ENCODE results near the gene ALDH6A1. TPM values are rescaled to one million over a fixed set of nuclear protein-coding genes. Genes with fewer than 3 reads are reported as not detected.

ALDH6A1 gene
- total RNA-seq, 1 experiment from 2014 or later, result 21.6 TPM

GRCh38 chr14:74018586-74019407, 65.5 kb downstream of the ALDH6A1 start, which contains the start of the genes BBOF1 and ENTPD5 (continued):
- no peak for TF ChIP-seq AFF4 (CRISPR knock-in tag; IDR thresholded peaks at IDR 0.05; ENCODE audit: borderline replicate concordance)
- peak; percentile 80 for TF ChIP-seq FOXK1 (CRISPR knock-in tag; IDR thresholded peaks at IDR 0.05)
- TF ChIP-seq ZNF416 (CRISPR knock-in tag; IDR thresholded peaks at IDR 0.05), result no peak
- 0 out of 2 replicates have a peak, but pooled peaks have one; percentile 21 for TF ChIP-seq GABPB1 (CRISPR knock-in tag; IDR thresholded peaks at IDR 0.05)
- TF ChIP-seq, protein P1, sequence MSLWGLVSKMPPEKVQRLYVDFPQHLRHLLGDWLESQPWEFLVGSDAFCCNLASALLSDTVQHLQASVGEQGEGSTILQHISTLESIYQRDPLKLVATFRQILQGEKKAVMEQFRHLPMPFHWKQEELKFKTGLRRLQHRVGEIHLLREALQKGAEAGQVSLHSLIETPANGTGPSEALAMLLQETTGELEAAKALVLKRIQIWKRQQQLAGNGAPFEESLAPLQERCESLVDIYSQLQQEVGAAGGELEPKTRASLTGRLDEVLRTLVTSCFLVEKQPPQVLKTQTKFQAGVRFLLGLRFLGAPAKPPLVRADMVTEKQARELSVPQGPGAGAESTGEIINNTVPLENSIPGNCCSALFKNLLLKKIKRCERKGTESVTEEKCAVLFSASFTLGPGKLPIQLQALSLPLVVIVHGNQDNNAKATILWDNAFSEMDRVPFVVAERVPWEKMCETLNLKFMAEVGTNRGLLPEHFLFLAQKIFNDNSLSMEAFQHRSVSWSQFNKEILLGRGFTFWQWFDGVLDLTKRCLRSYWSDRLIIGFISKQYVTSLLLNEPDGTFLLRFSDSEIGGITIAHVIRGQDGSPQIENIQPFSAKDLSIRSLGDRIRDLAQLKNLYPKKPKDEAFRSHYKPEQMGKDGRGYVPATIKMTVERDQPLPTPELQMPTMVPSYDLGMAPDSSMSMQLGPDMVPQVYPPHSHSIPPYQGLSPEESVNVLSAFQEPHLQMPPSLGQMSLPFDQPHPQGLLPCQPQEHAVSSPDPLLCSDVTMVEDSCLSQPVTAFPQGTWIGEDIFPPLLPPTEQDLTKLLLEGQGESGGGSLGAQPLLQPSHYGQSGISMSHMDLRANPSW (CRISPR knock-in tag; conservative IDR thresholded peaks at IDR 0.05; ENCODE audit: low read depth), result 0 out of 2 replicates have a peak, but pooled peaks have one; percentile 73
- no peak for TF ChIP-seq GTF2I (CRISPR knock-in tag; conservative IDR thresholded peaks at IDR 0.05)
- TF ChIP-seq, protein P2, sequence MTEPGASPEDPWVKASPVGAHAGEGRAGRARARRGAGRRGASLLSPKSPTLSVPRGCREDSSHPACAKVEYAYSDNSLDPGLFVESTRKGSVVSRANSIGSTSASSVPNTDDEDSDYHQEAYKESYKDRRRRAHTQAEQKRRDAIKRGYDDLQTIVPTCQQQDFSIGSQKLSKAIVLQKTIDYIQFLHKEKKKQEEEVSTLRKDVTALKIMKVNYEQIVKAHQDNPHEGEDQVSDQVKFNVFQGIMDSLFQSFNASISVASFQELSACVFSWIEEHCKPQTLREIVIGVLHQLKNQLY (CRISPR knock-in tag; IDR thresholded peaks at IDR 0.05), result no peak
- no peak for TF ChIP-seq CREB1 (CRISPR knock-in tag; IDR thresholded peaks at IDR 0.05)
- TF ChIP-seq NR2C2 (CRISPR knock-in tag; IDR thresholded peaks at IDR 0.05), result no peak
- TF ChIP-seq NFE2L1 (CRISPR knock-in tag; IDR thresholded peaks at IDR 0.05), result no peak
- no peak for TF ChIP-seq TCF7 (CRISPR knock-in tag; IDR thresholded peaks at IDR 0.05; ENCODE audit: low read depth)
- TF ChIP-seq CBFB (CRISPR knock-in tag; IDR thresholded peaks at IDR 0.05; ENCODE audit: low read depth), result no peak
- TF ChIP-seq, protein P3, sequence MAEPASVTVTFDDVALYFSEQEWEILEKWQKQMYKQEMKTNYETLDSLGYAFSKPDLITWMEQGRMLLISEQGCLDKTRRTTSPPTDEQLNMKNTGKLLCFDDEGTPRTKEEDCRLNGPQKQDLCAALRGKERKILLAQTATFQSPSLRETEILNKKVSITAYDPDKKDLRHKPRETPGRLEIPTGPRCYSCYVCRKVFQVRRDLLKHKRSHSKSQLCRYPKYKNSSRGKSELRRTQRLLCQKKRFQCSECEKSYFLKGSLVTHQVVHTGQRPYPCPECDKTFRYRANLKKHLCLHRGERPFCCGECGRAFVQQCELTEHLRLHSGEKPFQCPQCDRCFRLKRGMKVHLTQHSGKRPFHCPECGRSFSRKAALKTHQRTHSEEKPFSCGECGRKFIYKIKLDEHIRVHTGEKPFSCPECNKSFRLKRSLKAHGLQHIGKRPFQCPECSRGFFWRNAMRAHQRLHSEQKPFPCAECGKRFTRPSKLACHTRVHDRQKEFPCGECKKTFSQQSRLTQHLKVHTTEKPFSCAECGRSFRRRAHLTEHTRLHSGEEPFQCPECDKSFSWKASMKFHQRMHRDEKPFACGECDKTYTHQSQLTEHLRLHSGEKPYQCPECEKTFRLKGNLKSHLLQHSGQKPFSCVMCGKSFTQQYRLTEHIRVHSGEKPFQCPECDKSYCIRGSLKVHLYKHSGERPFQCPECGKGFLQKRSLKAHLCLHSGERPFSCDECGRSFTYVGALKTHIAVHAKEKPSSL (CRISPR knock-in tag; conservative IDR thresholded peaks at IDR 0.05), result no peak
- TF ChIP-seq ZBTB43 (CRISPR knock-in tag; IDR thresholded peaks at IDR 0.05), result 0 out of 2 replicates have a peak, but pooled peaks have one; percentile 26
- no peak; the same call in 1 of the 2 replicates for TF ChIP-seq ETV6 (CRISPR knock-in tag; IDR thresholded peaks at IDR 0.05)
- TF ChIP-seq GRHL2 (CRISPR knock-in tag; IDR thresholded peaks at IDR 0.05; ENCODE audit: insufficient replicate concordance, severe bottlenecking), result no peak
- TF ChIP-seq, protein P4, sequence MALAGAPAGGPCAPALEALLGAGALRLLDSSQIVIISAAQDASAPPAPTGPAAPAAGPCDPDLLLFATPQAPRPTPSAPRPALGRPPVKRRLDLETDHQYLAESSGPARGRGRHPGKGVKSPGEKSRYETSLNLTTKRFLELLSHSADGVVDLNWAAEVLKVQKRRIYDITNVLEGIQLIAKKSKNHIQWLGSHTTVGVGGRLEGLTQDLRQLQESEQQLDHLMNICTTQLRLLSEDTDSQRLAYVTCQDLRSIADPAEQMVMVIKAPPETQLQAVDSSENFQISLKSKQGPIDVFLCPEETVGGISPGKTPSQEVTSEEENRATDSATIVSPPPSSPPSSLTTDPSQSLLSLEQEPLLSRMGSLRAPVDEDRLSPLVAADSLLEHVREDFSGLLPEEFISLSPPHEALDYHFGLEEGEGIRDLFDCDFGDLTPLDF (CRISPR knock-in tag; IDR thresholded peaks at IDR 0.05), result no peak
- TF ChIP-seq KAT7 (CRISPR knock-in tag; IDR thresholded peaks at IDR 0.05; ENCODE audit: borderline replicate concordance), result peak; percentile 69; the same call in 1 of the 2 replicates
- no peak for TF ChIP-seq E2F4 (CRISPR knock-in tag; IDR thresholded peaks at IDR 0.05; ENCODE audit: borderline replicate concordance, low read depth)
- TF ChIP-seq EMX1 (CRISPR knock-in tag; IDR thresholded peaks at IDR 0.05), result 0 out of 2 replicates have a peak, but pooled peaks have one; percentile 28
- TF ChIP-seq MXD4 (CRISPR knock-in tag; IDR thresholded peaks at IDR 0.05; ENCODE audit: borderline replicate concordance), result no peak
- TF ChIP-seq OVOL2 (CRISPR knock-in tag; IDR thresholded peaks at IDR 0.05; ENCODE audit: borderline replicate concordance), result no peak
- no peak for TF ChIP-seq ZNF512 (CRISPR knock-in tag; IDR thresholded peaks at IDR 0.05; ENCODE audit: borderline replicate concordance)

All from WTC11 (cell line).